Ovary (tissue), 9 donors: ENCODE results near the gene HSFX3. TPM values are rescaled to one million over a fixed set of nuclear protein-coding genes. Genes with fewer than 3 reads are reported as not detected.

Experiments used
- DNase-seq, 5 donors: peaks; one replicate each; pipeline ENCODE4 v3.0.0-alpha.2; 2019 to 2020
- H3K27ac ChIP-seq, 2 donors: fragments of 200-600 bp; one replicate each; pipeline versions ENCODE4 v1.5.1 to v1.8.0; 2019 to 2022
- H3K27me3 ChIP-seq: fragments of 200-600 bp; one replicate; pipeline ENCODE4 v1.8.0; 2022
- H3K36me3 ChIP-seq: fragments of 200-600 bp; sonication (generic); one replicate; pipeline ENCODE4 v1.5.1; 2019
- H3K4me1 ChIP-seq: one replicate; pipeline ENCODE4 v1.8.1; 2013; ENCODE audit warnings: mild to moderate bottlenecking, moderate library complexity; ENCODE audit not compliant: insufficient read depth
- H3K4me3 ChIP-seq: fragments of 200-600 bp; sonication (generic); one replicate; pipeline ENCODE4 v1.5.1; 2017
- H3K9me3 ChIP-seq, 2 donors: fragments of 200-600 bp in 1 of 2; sonication (generic) in 1 of 2; one replicate each; pipeline versions ENCODE4 v1.5.1 to v1.8.1; 2013 to 2019; ENCODE audit warnings: mild to moderate bottlenecking in 1 of 2, moderate library complexity in 1 of 2
- EP300 ChIP-seq: sonication (generic); formaldehyde crosslinking; IDR thresholded peaks from one replicate; pipeline ENCODE4 v1.6.1; 2017; ENCODE audit warnings: antibody characterized with exemption
- POLR2A ChIP-seq: fragments of 450-650 bp; IDR thresholded peaks from one replicate; pipeline ENCODE4 v1.6.1; 2017; ENCODE audit warnings: antibody characterized with exemption, mild to moderate bottlenecking, moderate library complexity
- WGBS, 3 donors: extraction: QIAGEN DNeasy Blood & Tissue Kit in 1 of 3; methylation state at CpG; one replicate each; pipeline versions ENCODE4 v1.1.5 to v1.1.7; 2013 to 2017; 5-methylcytosine and 5-hydroxymethylcytosine counted together
- intact Hi-C, 4 donors: fragments of 100-400 bp; cut with DNase I; formaldehyde crosslinking; loops; one replicate each; pipeline versions ENCODE4 v1.11.0 to v1.15.1; 2022 to 2023
- polyA plus RNA-seq, 2 donors: library from polyadenylated mRNA; stranded (reverse); fragments of 200-250 nt in 1 of 2; fragments of 350-450 nt in 1 of 2; fragmentation: Illumina TruSeq in 1 of 2; extraction: RNeasy Lipid Tissue Mini Kit (QIAGEN cat#74804) in 1 of 2; gene quantifications; one replicate each; pipeline ENCODE4 v1.2.3, GENCODE V29; 2013 to 2014
- total RNA-seq, 7 donors: library from RNA; depleted of rRNA in 2 of 7; stranded (reverse); fragments of >200 nt in 2 of 7; fragmentation: NEBNext Ultra II Directional in 3 of 7; extraction: Animal tissue kit (Norgen Biotek cat#: 25700) in 3 of 7; gene quantifications; one replicate each; pipeline versions ENCODE4 v1.1.0 to v1.2.4, GENCODE V29; 2016 to 2023
- donor health status: DM: no; HTN: no; CAD: no; lungs with moderate emphysema.
- donor health status: DM: no; HTN: no; CAD: no.
- donor health status: Bipolar disorder and iron deficiency.
- donor health status: DM: yes; HTN: yes; CAD: no.
- donor health status: DM: no; HTN: no; CAD: no.
- donor health status: DM: yes; HTN: yes; CAD: no.

Gene HSFX3
- total and polyA plus RNA-seq, 9 donors = not detected

DNA sequence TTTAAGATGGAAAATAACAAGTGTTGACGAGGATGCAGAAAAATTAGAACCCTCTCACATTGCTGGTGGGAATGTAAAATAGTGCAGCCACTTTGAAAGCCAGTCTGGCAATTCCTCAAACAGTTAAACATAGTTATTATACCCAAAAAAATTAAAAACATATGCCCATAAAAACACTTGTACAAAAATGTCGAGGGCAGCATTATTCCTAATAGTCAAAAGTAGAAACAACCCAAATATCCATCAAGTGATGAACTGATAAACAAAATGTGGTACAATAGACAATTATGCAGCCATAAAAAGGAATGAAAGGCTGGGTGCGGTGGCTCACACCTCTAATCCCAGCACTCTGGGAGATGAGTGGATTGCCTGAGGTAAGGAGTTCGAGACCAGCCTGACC, 51.0 kb downstream of the HSFX3 start:
- Histone ChIP-seq H3K27ac (no peak overlapping the region), H3K4me1 (peaks cover 2% of the 10 kb centered on the region), H3K36me3 (no peaks in the 10 kb centered on the region), H3K4me3 (no peak overlapping the region), H3K27me3 (no peaks in the 10 kb centered on the region), H3K9me3 (no peaks in the 10 kb centered on the region)
- TF ChIP-seq POLR2A (no peak), EP300 (no peak)
- WGBS, 3 donors = 74 to 80% (median 79%) methylated on average over 4 of the region's 4 CpGs
- intact Hi-C loops = no loop called here
- no peak for DNase-seq

Other genes with a start within 250 kb of the HSFX3 start
- 100 to 1,000 TPM in 1 of 7 donors, 10 to 100 TPM in 6; 53.3 to 104 (median 76.1) TPM for gene IDS, start 44.6 kb downstream of the HSFX3 start, total RNA-seq
- 100 to 1,000 TPM in 1 of 2 donors, 10 to 100 TPM in 1; 59.7 to 122 TPM for gene IDS, start 44.6 kb downstream of the HSFX3 start, polyA plus RNA-seq
- 10 to 100 TPM in 6 of 7 donors, 1 to 10 TPM in 1; 8.7 to 23.6 (median 17.5) TPM for gene EOLA1, start 8.9 kb downstream of the HSFX3 start, total RNA-seq
- gene EOLA1, start 8.9 kb downstream of the HSFX3 start, polyA plus RNA-seq = 10 to 100 TPM; 17.2 to 27.5 TPM
- gene MAGEA9B, start 37.5 kb upstream of the HSFX3 start, total RNA-seq = under 1 TPM in 1 of 7 donors, not detected in 6; 0.10 TPM
- not detected for gene MAGEA9B, start 37.5 kb upstream of the HSFX3 start, polyA plus RNA-seq
- 1 to 10 TPM in 1 of 7 donors, under 1 TPM in 2, not detected in 4; 0.22 to 1.9 (median 0.66) TPM for gene HSFX2, start 45.4 kb upstream of the HSFX3 start, total RNA-seq
- 1 to 10 TPM in 1 of 2 donors, under 1 TPM in 1; 0.70 to 1.7 TPM for gene HSFX2, start 45.4 kb upstream of the HSFX3 start, polyA plus RNA-seq
- gene TMEM185A, start 81.9 kb upstream of the HSFX3 start, total RNA-seq = 10 to 100 TPM; 18.7 to 43.5 (median 36.7) TPM
- gene TMEM185A, start 81.9 kb upstream of the HSFX3 start, polyA plus RNA-seq = 10 to 100 TPM; 30.1 to 63.1 TPM
- gene MAGEA11, start 162.1 kb upstream of the HSFX3 start, total RNA-seq = not detected
- not detected for gene MAGEA11, start 162.1 kb upstream of the HSFX3 start, polyA plus RNA-seq
- gene HSFX1, start 224.1 kb upstream of the HSFX3 start, total RNA-seq = 1 to 10 TPM; 1.7 to 4.9 (median 3.2) TPM
- 1 to 10 TPM in 1 of 2 donors, under 1 TPM in 1; 0.73 to 3.2 TPM for gene HSFX1, start 224.1 kb upstream of the HSFX3 start, polyA plus RNA-seq
- not detected for gene MAGEA9, start 232.0 kb upstream of the HSFX3 start, total RNA-seq
- not detected for gene MAGEA9, start 232.0 kb upstream of the HSFX3 start, polyA plus RNA-seq